ENCODE results near the gene PSMA8. TPM values are rescaled to one million over a fixed set of nuclear protein-coding genes. Genes with fewer than 3 reads are reported as not detected.
"Not testable (repeated sequence)": the region's sequence is repeated elsewhere in the genome, so short reads cannot be mapped to it uniquely, and the experiment has no call there.

Gene PSMA8
- total and polyA plus RNA-seq, 9 donors: 0.12 to 0.25 (median 0.16) TPM; not detected in 5

GRCh38 chr18:26228562-26229260 lies 95.0 kb downstream of the PSMA8 start:
- no peak for DNase-seq
- Histone ChIP-seq H3K27ac (no peak overlapping the region), H3K4me3 (no peak overlapping the region), H3K9me3 (no peaks in the 10 kb centered on the region), H3K27me3 (no peaks in the 10 kb centered on the region), H3K36me3 (no peaks in the 10 kb centered on the region), H3K4me1 (ENCODE audit: insufficient read depth) (peaks cover 5% of the 10 kb centered on the region)
- intact Hi-C loops (cut with DNase I): no loop called here
- TF ChIP-seq POLR2A (IDR thresholded peaks at IDR 0.05) (no peak), CTCF (IDR thresholded peaks at IDR 0.05) (no peak), EP300 (IDR thresholded peaks at IDR 0.05) (no peak)
- WGBS, 3 donors: 61 to 84% (median 77%) methylated on average over 6 of the region's 6 CpGs

- H3K9me3 ChIP-seq: no peaks in the 10 kb centered on the region
- 72 to 78% (median 76%) methylated on average over 8 of the region's 8 CpGs for WGBS, 3 donors
- no peak for DNase-seq
- intact Hi-C loops (cut with DNase I): no loop called here
- no peaks in the 10 kb centered on the region for H3K36me3 ChIP-seq
- H3K4me1 ChIP-seq (ENCODE audit: insufficient read depth): peaks cover 3% of the 10 kb centered on the region
- H3K4me3 ChIP-seq: no peak overlapping the region
- TF ChIP-seq CTCF (IDR thresholded peaks at IDR 0.05): no peak
- TF ChIP-seq POLR2A (IDR thresholded peaks at IDR 0.05): no peak
- no peak for TF ChIP-seq EP300 (IDR thresholded peaks at IDR 0.05)
- H3K27ac ChIP-seq: no peak overlapping the region
- no peaks in the 10 kb centered on the region for H3K27me3 ChIP-seq
Measured at GRCh38 chr18:26230497-26230896, 96.8 kb downstream of the PSMA8 start.

- Histone ChIP-seq H3K27ac (no peak overlapping the region), H3K9me3 (no peaks in the 10 kb centered on the region), H3K27me3 (no peaks in the 10 kb centered on the region), H3K4me1 (ENCODE audit: insufficient read depth) (peaks cover 3% of the 10 kb centered on the region), H3K36me3 (no peaks in the 10 kb centered on the region), H3K4me3 (no peak overlapping the region)
- TF ChIP-seq POLR2A (IDR thresholded peaks at IDR 0.05) (no peak), EP300 (IDR thresholded peaks at IDR 0.05) (no peak), CTCF (IDR thresholded peaks at IDR 0.05) (no peak)
- intact Hi-C loops (cut with DNase I): no loop called here
- WGBS, 3 donors: 64 to 73% (median 70%) methylated on average over 5 of the region's 5 CpGs
- no peak for DNase-seq
Measured at GRCh38 chr18:26233208-26233607, 99.5 kb downstream of the PSMA8 start.

- H3K36me3 ChIP-seq; H3K4me3 ChIP-seq; H3K27me3 ChIP-seq; DNase-seq; H3K4me1 ChIP-seq (ENCODE audit: insufficient read depth); H3K9me3 ChIP-seq; intact Hi-C loops (cut with DNase I); H3K27ac ChIP-seq: not testable (repeated sequence)
- WGBS, 3 donors: 91 to 97% (median 93%) methylated on average over 2 of the region's 2 CpGs
Measured at GRCh38 chr18:26237363-26237762, 103.7 kb downstream of the PSMA8 start.

- H3K27me3 ChIP-seq; H3K9me3 ChIP-seq; DNase-seq; H3K27ac ChIP-seq; intact Hi-C loops (cut with DNase I); H3K36me3 ChIP-seq; H3K4me3 ChIP-seq; H3K4me1 ChIP-seq (ENCODE audit: insufficient read depth): not testable (repeated sequence)
- 92 to 97% (median 96%) methylated on average over 4 of the region's 4 CpGs for WGBS, 3 donors
Measured at GRCh38 chr18:26238718-26239117, 105.0 kb downstream of the PSMA8 start.

GRCh38 chr18:26242392-26242791 lies 108.7 kb downstream of the PSMA8 start:
- DNase-seq; intact Hi-C loops (cut with DNase I); H3K36me3 ChIP-seq; H3K4me3 ChIP-seq; H3K27ac ChIP-seq; H3K9me3 ChIP-seq; H3K4me1 ChIP-seq (ENCODE audit: insufficient read depth); H3K27me3 ChIP-seq: not testable (repeated sequence)
- WGBS, 3 donors: 94 to 95% (median 94%) methylated on average over 3 to 4 of the region's 4 CpGs

Other genes starting within 250 kb of the PSMA8 start
- gene SS18, start 43.3 kb upstream of the PSMA8 start, total RNA-seq: 10 to 100 TPM; 64.6 to 95.5 (median 82.8) TPM
- 10 to 100 TPM; 59.1 to 75.1 TPM for gene SS18, start 43.3 kb upstream of the PSMA8 start, polyA plus RNA-seq
- 10 to 100 TPM in 2 of 7 donors, 1 to 10 TPM in 5; 5.0 to 19.1 (median 9.4) TPM for gene TAF4B, start 92.6 kb downstream of the PSMA8 start, total RNA-seq
- 1 to 10 TPM; 5.0 to 5.3 TPM for gene TAF4B, start 92.6 kb downstream of the PSMA8 start, polyA plus RNA-seq